Duodenal mucosa (tissue), 2 donors: ENCODE results near the gene TRIM39.
"Not testable (repeated sequence)": the region's sequence is repeated elsewhere in the genome, so short reads cannot be mapped to it uniquely, and the experiment has no call there.

ENCODE experiments used
- H3K27ac ChIP-seq: one replicate; pipeline ENCODE4 v1.7.0; 2013; ENCODE audit warnings: low read depth, low read length
- H3K27me3 ChIP-seq, 2 donors: one replicate each; pipeline ENCODE4 v1.7.0; 2013; ENCODE audit warnings: low read length in 2 of 2, control low read depth in 1 of 2; ENCODE audit not compliant: insufficient read depth in 2 of 2, control insufficient read depth in 1 of 2
- H3K36me3 ChIP-seq, 2 donors: one replicate each; pipeline ENCODE4 v1.7.0; 2013; ENCODE audit warnings: low read length in 2 of 2, control low read depth in 1 of 2; ENCODE audit not compliant: insufficient read depth in 2 of 2, control insufficient read depth in 1 of 2
- H3K4me1 ChIP-seq, 2 donors: one replicate each; pipeline ENCODE4 v1.7.0; 2013; ENCODE audit warnings: low read length in 2 of 2, control low read depth in 1 of 2; ENCODE audit not compliant: insufficient read depth in 2 of 2, control insufficient read depth in 1 of 2
- H3K4me3 ChIP-seq, 2 donors: one replicate each; pipeline ENCODE4 v1.7.0; 2013; ENCODE audit warnings: low read length in 2 of 2, low read depth in 1 of 2
- H3K9ac ChIP-seq, 2 donors: one replicate each; pipeline ENCODE4 v1.7.0; 2013; ENCODE audit warnings: low read length in 2 of 2, low read depth in 1 of 2
- H3K9me3 ChIP-seq, 2 donors: one replicate each; pipeline ENCODE4 v1.7.0; 2013; ENCODE audit warnings: low read length in 2 of 2, control low read depth in 1 of 2; ENCODE audit not compliant: control insufficient read depth in 1 of 2

Gene TRIM39

DNA sequence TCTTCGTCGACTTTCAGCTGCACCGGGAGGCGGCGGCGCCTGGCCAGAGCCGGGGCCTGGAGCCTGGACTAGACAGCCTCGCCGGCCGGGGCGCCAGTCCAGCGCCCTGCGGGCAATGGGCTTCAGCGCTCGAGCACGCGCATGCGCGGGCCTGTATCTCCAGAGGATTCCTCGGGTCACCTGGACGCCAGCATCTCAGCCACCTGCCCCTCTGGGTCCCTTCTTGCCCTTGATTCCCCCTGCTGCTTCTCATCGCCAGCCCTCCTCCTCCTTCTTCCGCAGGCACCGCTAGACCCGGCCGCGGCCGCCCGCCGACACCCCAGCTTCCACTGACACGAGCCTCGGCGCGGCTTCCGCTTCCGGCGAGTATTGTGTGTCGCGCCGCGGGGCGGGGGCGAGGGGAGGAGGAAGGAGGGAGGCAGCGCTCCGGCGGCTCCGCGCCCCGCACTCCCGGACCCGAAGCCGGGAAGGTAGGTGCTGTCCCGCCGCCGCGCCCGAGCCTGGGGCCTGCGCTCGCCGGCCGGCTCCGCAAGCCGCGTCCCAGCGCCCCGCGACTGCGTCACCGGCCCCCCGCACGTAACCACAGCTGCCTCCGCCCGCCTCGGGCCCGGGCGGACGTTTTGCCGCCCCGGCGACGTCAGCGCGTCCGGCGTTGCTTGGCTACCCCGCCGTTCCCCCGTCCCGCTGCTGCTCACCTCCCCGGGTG lies at the start of gene TRIM39:
Gene TRIM39, plus strand, starts transcription at position 402 of the 706 bp plus-strand sequence. CDS start 2,391 bp downstream, outside the sequence.
- peaks cover 16 to 25% of the 10 kb centered on the region in 2 donors for H3K36me3 ChIP-seq
- H3K27ac ChIP-seq, result peak within 1 kb of the TSS; percentile 97
- H3K27me3 ChIP-seq, result no peaks in the 10 kb centered on the region
- no peaks in the 10 kb centered on the region for H3K9me3 ChIP-seq
- H3K9ac ChIP-seq, result peak within 1 kb of the TSS; percentile 80 to 91
- H3K4me3 ChIP-seq, result peak within 1 kb of the TSS; percentile 80 to 91
- peaks cover 21 to 25% of the 10 kb centered on the region in 2 donors for H3K4me1 ChIP-seq

DNA sequence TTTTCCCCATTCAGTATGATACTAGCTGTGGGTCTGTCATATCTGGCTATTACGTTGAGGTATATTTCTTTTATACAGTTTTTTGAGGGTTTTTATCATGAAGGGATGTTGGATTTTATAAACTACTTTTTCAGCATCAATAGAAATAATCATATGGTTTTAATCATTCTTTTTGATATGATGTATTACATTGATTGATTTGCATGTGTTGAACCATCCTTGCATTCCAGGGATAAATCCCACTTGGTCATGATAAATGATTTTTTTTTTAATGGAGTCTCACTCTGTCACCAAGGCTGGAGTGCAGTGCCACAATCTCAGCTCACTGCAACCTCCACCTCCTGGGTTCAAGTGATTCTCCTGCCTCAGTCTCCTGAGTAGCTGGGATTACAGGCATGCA lies 45.7 kb upstream of the TRIM39 start:
- not testable (repeated sequence) for H3K9ac ChIP-seq, H3K36me3 ChIP-seq, H3K27me3 ChIP-seq, H3K4me3 ChIP-seq, H3K4me1 ChIP-seq, H3K27ac ChIP-seq
- peaks cover 42 to 66% of the 10 kb centered on the region in 2 donors for H3K9me3 ChIP-seq

DNA sequence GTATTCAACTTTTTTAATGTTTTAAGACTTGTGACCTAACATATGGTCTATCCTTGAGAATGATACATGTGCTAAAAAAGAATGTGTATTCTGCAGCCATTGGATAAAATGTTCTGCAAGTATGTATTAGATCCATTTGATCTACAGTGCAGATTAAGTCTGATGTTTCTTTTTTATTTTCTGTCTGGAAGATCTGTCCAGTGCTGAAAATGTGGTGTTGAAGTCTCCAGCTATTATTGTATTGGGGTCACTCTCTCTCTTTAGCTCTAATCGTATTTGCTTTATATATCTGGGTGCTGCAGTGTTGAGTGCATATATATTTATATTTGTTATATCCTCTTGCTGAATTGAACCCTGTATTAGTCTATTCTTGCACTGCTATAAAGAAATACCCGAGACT lies 44.2 kb upstream of the TRIM39 start:
- no peaks in the 10 kb centered on the region for H3K27me3 ChIP-seq
- H3K9me3 ChIP-seq, result peaks cover 46 to 77% of the 10 kb centered on the region in 2 donors

DNA sequence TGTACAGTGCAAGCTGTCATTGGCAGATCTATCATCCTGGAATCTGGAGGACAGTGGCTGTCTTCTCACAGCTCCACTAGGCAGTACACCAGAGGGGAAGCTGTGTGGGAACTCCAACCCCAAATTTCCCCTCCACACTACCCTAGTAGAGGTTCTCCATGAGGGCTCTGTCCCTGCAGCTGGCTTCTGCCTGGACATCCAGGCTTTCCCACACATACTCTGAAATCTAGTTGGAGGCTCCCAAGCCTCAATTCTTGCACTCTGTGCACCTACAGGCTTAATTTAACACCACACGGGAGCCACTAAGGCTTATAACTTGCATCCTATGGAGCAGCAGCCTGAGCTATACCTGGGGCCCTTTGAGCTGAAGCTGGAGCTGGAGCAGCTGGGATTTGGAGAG lies 43.0 kb upstream of the TRIM39 start:
- Histone ChIP-seq H3K4me3 (no peak overlapping the region), H3K9me3 (peaks cover 47 to 78% of the 10 kb centered on the region in 2 donors), H3K36me3 (peaks cover 1 to 2% of the 10 kb centered on the region in 2 donors), H3K9ac (no peak overlapping the region), H3K4me1 (no peaks in the 10 kb centered on the region), H3K27me3 (no peaks in the 10 kb centered on the region), H3K27ac (no peak overlapping the region)

More for the DNA sequence above, 44.2 kb upstream of the TRIM39 start:
- Histone ChIP-seq H3K9ac (no peak overlapping the region), H3K36me3 (no peaks in the 10 kb centered on the region), H3K27ac (no peak overlapping the region), H3K4me1 (no peaks in the 10 kb centered on the region), H3K4me3 (no peak overlapping the region)

DNA sequence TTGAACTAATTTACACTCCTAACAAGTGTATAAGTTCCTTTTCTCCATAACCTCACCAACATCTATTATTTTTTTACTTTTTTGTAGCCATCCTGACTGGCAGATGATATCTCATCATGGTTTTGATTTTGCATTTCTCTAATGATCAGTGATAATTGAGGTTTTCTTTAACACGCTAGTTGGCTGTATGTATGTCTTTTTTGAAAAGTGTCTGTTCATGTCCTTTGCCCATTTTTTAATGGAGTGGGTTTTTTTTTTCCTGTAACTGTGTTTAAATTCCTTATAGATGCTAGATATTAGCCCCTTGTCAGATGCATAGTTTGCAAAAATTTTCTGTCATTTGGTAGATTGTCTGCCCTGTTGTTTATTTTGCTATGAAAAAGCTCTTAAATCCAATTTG lies 39.6 kb upstream of the TRIM39 start:
- H3K9me3 ChIP-seq, result peaks cover 42 to 55% of the 10 kb centered on the region in 2 donors

DNA sequence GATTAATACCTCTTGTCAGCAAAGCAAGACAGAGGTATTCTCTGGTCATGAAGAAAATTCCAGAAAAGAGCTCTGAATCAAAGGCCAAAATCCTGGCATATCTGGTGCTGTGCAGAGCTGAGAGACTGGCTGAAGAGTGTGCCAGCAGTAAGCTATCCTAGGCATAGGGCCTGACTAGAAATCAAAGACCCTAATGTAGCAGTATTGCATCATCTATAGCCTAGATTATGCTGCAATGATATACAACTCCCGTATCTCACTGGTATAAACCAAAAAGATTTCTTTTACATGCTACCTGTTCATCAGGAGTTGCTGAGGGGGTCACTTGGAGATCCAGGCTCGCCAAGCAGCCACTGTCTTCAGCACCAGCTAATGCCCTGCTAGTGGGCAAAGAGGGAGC lies 30.9 kb upstream of the TRIM39 start:
- peaks cover 32 to 39% of the 10 kb centered on the region in 2 donors for H3K36me3 ChIP-seq
- no peaks in the 10 kb centered on the region for H3K27me3 ChIP-seq

More for the DNA sequence above, 39.6 kb upstream of the TRIM39 start:
- no peak overlapping the region for H3K27ac ChIP-seq
- no peaks in the 10 kb centered on the region for H3K27me3 ChIP-seq
- H3K9ac ChIP-seq, result no peak overlapping the region
- no peaks in the 10 kb centered on the region for H3K4me1 ChIP-seq
- no peak overlapping the region for H3K4me3 ChIP-seq
- H3K36me3 ChIP-seq, result peaks cover 22 to 28% of the 10 kb centered on the region in 2 donors

DNA sequence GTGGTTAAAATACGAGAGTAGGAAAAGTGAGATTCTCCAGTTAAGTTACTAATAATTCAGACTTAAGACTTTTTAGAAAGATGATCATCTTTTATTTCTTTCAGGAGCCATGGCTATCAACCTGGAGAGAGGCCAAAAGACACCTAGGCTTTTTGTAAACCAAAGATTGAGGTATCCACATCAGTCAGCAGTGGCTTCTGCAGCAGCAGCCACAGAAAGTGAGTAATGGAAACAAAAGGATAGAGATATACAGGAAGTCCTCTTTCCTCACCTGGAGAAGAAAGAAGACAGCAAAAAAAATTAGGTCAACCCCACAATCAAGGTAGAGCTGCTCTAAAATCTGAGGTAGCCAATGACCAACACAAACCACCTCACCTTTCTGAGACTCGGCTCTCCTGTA lies 22.7 kb upstream of the TRIM39 start:
- Histone ChIP-seq H3K4me3 (no peak overlapping the region), H3K27me3 (no peaks in the 10 kb centered on the region), H3K36me3 (peaks cover 19 to 20% of the 10 kb centered on the region in 2 donors)

More for the DNA sequence above, 30.9 kb upstream of the TRIM39 start:
- no peak overlapping the region for H3K9ac ChIP-seq
- no peak overlapping the region for H3K4me3 ChIP-seq
- H3K27ac ChIP-seq, result no peak overlapping the region
- peaks cover 0 to 2% of the 10 kb centered on the region in 2 donors for H3K9me3 ChIP-seq
- H3K4me1 ChIP-seq, result no peaks in the 10 kb centered on the region

DNA sequence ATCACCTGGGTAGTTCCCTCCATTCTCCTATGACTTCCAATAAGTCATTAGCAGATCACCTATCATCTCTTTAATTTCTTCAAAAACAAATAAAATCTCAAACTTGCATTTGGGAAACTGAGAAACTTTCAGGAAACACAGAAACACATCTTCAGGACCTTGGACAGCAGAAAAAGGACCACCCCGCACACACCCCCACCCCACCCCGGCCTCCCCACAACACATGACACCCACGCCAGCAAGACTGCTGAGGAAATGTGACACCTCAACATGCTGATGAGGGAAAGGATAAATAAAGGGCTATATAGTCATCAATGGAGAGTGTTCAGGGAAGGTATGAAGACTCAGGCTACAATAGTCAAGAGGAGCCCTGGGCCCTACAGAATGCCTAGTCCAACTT lies 15.6 kb upstream of the TRIM39 start:
- no peak overlapping the region for H3K4me3 ChIP-seq
- no peaks in the 10 kb centered on the region for H3K9me3 ChIP-seq
- no peak overlapping the region for H3K9ac ChIP-seq
- H3K27ac ChIP-seq, result no peak overlapping the region
- peaks cover 2 to 3% of the 10 kb centered on the region in 2 donors for H3K4me1 ChIP-seq
- H3K36me3 ChIP-seq, result peaks cover 12 to 49% of the 10 kb centered on the region in 2 donors
- H3K27me3 ChIP-seq, result no peaks in the 10 kb centered on the region

More for the DNA sequence above, 22.7 kb upstream of the TRIM39 start:
- H3K4me1 ChIP-seq, result no peaks in the 10 kb centered on the region
- H3K9ac ChIP-seq, result no peak overlapping the region
- H3K9me3 ChIP-seq, result peaks cover 0 to 2% of the 10 kb centered on the region in 2 donors
- H3K27ac ChIP-seq, result no peak overlapping the region

DNA sequence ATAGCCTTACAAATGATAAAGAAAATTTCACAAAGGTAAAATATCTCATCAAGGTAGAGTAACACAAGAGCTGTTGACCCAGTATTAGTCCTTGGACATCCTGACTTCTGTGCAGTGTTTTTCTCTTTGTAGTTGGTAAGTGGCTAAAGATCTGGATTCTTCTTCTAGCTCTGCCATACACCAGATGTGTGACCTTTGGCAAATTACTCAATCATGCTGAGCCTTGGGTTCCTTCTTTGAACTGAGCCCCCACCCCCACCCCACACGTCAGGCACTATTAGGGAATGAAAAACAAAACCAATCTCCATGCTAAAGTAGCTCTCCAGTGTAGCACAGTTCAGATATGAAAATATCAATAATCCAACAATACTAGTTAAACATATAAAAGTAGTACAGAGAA lies 15.1 kb upstream of the TRIM39 start:
- H3K27me3 ChIP-seq, result no peaks in the 10 kb centered on the region
- no peak overlapping the region for H3K27ac ChIP-seq
- peaks cover 2 to 3% of the 10 kb centered on the region in 2 donors for H3K4me1 ChIP-seq
- no peaks in the 10 kb centered on the region for H3K9me3 ChIP-seq
- peaks cover 12 to 48% of the 10 kb centered on the region in 2 donors for H3K36me3 ChIP-seq
- H3K4me3 ChIP-seq, result no peak overlapping the region
- no peak overlapping the region for H3K9ac ChIP-seq

DNA sequence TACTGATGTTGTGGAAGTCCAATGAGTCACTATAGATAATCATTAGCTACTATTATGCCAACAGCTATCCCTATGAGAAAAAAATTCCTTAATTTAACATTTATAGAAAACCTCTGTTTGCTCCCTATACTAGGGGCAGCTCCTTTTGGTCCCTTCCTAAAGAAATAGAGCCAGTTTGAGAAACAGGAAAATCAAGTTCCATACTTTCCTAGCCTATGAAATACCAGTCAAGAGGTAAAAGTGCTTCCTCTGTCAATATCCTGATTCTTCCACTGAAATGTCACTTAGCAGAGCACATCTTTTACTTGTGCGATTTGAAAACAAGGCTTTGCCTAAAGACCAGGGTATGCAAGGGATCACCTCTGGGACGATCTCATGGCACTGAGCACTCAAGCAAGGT lies 14.5 kb upstream of the TRIM39 start:
- Histone ChIP-seq H3K9ac (no peak overlapping the region), H3K4me1 (peaks cover 2 to 3% of the 10 kb centered on the region in 2 donors), H3K27ac (no peak overlapping the region), H3K9me3 (no peaks in the 10 kb centered on the region), H3K36me3 (peaks cover 12 to 44% of the 10 kb centered on the region in 2 donors), H3K4me3 (no peak overlapping the region), H3K27me3 (no peaks in the 10 kb centered on the region)
